ENCODE measurements around the gene TNIP2. TPM values are rescaled to one million over a fixed set of nuclear protein-coding genes. Genes with fewer than 3 reads are reported as not detected.

TNIP2 gene
- total RNA-seq, 1 donor from 2014 or later: 25.4 TPM

DNA sequence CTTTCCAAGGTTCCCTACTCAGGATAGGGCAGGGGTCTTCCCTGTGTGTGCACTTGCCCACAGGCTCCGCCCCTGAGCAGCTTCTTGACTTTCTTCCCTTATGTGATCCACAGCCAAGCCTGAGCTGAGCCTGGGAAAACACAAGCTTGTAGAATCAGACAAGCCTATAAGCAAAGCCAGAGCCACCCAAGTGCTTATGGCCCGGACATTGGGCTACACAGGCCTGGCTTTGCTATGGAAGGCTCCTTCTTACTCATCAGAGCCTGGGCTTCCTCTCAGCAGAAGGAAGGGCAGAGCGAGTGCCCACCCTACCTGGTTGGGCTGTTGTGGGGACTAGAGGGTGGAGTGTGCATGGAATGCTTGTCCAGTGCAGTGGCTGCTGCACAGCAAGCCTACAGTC, 1.3 kb upstream of the TNIP2 start:
- H3K4me1 Mint-ChIP-seq (ENCODE audit: low read depth, unreplicated experiment): peaks cover 7% of the 10 kb centered on the region

DNA sequence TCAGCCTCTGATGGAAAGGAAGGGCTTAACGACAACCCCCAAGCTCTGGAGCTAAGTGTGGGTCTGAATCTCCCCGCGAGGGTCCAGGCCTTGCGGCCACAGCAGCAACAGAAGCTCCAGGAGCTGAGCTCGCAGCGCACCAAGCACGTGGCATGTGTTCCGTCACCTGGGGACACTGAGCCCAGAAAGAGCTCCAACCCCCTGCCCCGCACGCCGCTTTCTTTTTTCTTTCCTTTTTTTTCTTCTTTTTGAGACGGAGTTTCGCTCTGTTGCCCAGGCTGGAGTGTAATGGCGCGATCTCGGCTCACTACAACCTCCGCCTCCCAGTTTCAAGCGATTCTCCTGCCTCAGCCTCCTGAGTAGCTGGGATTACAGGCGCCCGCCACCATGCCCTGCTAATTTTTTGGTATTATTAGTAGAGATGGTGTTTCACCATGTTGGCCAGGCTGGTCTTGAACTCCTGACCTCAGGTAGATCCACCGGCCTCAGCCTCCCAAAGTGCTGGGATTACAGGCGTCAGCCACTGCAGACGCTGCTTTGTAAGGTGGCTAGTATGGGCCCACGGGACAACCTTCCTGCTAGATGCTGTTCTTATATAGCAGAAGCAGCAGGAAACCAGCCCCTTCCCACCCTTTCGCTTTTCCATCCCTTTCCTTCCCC, 685 bp upstream of the TNIP2 start:
- peaks cover 7% of the 10 kb centered on the region for H3K4me1 Mint-ChIP-seq (ENCODE audit: low read depth, unreplicated experiment)
- H3K27ac Mint-ChIP-seq (ENCODE audit: unreplicated experiment): peak overlapping the region; percentile 68
- no peaks in the 10 kb centered on the region for H3K9me3 Mint-ChIP-seq (ENCODE audit: unreplicated experiment)
- no peak for DNase-seq
- H3K36me3 Mint-ChIP-seq (ENCODE audit: unreplicated experiment): no peaks in the 10 kb centered on the region
- peak overlapping the region; percentile 59 for H3K4me3 Mint-ChIP-seq (ENCODE audit: unreplicated experiment)
- H3K27me3 Mint-ChIP-seq (ENCODE audit: unreplicated experiment): no peaks in the 10 kb centered on the region
- TF ChIP-seq, protein P1, sequence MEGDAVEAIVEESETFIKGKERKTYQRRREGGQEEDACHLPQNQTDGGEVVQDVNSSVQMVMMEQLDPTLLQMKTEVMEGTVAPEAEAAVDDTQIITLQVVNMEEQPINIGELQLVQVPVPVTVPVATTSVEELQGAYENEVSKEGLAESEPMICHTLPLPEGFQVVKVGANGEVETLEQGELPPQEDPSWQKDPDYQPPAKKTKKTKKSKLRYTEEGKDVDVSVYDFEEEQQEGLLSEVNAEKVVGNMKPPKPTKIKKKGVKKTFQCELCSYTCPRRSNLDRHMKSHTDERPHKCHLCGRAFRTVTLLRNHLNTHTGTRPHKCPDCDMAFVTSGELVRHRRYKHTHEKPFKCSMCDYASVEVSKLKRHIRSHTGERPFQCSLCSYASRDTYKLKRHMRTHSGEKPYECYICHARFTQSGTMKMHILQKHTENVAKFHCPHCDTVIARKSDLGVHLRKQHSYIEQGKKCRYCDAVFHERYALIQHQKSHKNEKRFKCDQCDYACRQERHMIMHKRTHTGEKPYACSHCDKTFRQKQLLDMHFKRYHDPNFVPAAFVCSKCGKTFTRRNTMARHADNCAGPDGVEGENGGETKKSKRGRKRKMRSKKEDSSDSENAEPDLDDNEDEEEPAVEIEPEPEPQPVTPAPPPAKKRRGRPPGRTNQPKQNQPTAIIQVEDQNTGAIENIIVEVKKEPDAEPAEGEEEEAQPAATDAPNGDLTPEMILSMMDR (IDR thresholded peaks at IDR 0.05; ENCODE audit: partially characterized antibody, unreplicated experiment): no peak

More for the DNA sequence above, 1.3 kb upstream of the TNIP2 start:
- peak overlapping the region; percentile 46 for H3K4me3 Mint-ChIP-seq (ENCODE audit: unreplicated experiment)
- no peak for DNase-seq
- TF ChIP-seq, protein P1 (IDR thresholded peaks at IDR 0.05; ENCODE audit: partially characterized antibody, unreplicated experiment): no peak
- H3K9me3 Mint-ChIP-seq (ENCODE audit: unreplicated experiment): peaks cover 2% of the 10 kb centered on the region
- H3K27ac Mint-ChIP-seq (ENCODE audit: unreplicated experiment): peak overlapping the region; percentile 68
- no peaks in the 10 kb centered on the region for H3K27me3 Mint-ChIP-seq (ENCODE audit: unreplicated experiment)
- H3K36me3 Mint-ChIP-seq (ENCODE audit: unreplicated experiment): no peaks in the 10 kb centered on the region

DNA sequence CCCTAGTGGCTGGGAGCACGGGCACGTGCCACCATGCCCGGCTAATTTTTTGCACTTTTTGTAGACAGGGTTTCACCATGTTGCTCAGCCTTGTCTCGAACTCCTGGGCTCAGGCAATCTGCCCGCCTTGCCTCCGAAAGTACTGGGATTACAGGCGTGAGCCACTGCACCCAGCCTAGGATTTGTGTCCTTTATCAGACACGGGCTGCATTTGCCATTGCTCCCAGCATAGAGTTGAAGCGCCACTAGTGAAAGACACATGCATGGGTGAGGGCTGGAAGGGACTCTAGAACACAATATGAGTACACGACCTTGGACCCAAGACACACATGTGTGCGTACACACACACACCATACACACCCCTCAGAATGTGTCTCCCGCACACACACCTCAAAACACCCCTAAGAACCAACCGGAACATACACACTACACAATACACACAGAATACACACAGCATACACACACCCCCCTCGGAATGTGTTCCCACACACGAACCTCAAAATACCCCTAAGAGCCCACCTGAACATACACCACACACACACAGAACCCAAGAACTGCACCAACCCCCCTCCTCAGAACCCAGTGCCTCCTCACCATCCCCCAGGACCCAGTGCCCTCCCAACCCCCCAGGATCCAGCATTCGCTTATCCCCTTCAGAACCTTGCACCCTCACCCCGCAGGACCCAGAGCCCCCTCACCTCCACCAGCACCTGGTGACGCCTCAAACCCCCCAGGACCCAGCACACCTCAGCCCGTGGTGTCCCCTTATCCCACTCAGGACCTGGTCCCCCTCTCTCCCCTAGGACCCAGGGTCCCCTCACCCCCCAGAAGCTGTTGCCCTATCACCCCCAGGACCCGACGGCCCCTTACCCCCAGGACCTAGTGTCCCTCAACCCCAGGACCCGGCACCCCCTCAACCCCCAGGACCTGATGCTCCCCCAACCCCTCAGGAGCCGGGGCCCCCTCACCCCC, 1.0 kb downstream of the TNIP2 start:
- DNase-seq: no peak
- Mint-ChIP-seq H3K27me3 (ENCODE audit: unreplicated experiment) (no peaks in the 10 kb centered on the region), H3K36me3 (ENCODE audit: unreplicated experiment) (no peaks in the 10 kb centered on the region), H3K9me3 (ENCODE audit: unreplicated experiment) (no peaks in the 10 kb centered on the region), H3K27ac (ENCODE audit: unreplicated experiment) (peak overlapping the region; percentile 9), H3K4me1 (ENCODE audit: low read depth, unreplicated experiment) (peaks cover 7% of the 10 kb centered on the region), H3K4me3 (ENCODE audit: unreplicated experiment) (peak overlapping the region; percentile 79)
- TF ChIP-seq, protein P1 (IDR thresholded peaks at IDR 0.05; ENCODE audit: partially characterized antibody, unreplicated experiment): no peak

DNA sequence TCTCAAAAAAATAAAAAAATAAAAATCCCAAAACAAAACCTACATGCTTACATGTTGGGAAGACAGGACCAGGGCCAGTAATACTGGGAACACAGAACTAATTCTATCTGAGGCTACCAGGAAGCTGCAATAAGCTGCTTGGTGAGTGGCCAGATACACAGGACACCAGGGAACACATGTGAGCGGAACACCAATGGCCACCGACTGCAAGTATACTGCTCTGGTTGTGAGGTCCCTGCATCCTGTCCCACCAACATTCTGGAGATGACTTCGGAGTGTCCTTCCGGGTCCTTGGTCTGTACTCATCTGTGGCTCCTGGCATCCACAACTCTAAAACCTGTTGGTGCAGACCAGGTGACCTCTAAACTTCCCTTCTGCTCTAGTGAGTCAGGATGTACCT, 2.7 kb downstream of the TNIP2 start:
- H3K9me3 Mint-ChIP-seq (ENCODE audit: unreplicated experiment): peaks cover 2% of the 10 kb centered on the region
- DNase-seq: no peak
- H3K4me1 Mint-ChIP-seq (ENCODE audit: low read depth, unreplicated experiment): peaks cover 9% of the 10 kb centered on the region
- no peak overlapping the region for H3K4me3 Mint-ChIP-seq (ENCODE audit: unreplicated experiment)
- H3K27me3 Mint-ChIP-seq (ENCODE audit: unreplicated experiment): no peaks in the 10 kb centered on the region
- TF ChIP-seq, protein P1 (IDR thresholded peaks at IDR 0.05; ENCODE audit: partially characterized antibody, unreplicated experiment): no peak
- no peaks in the 10 kb centered on the region for H3K36me3 Mint-ChIP-seq (ENCODE audit: unreplicated experiment)
- no peak overlapping the region for H3K27ac Mint-ChIP-seq (ENCODE audit: unreplicated experiment)
